Activated naive CD4-positive, alpha-beta T cell treated with anti-CD3 and anti-CD28 coated beads for 36 hours (primary cell): Measurements from ENCODE around the gene ATP5F1E. TPM values are rescaled to one million over a fixed set of nuclear protein-coding genes. Genes with fewer than 3 reads are reported as not detected.

Experiments used
- CTCF ChIA-PET: fragments of 350-600 bp; sonication (Branson Sonifier 250); formaldehyde crosslinking; loops from one replicate; lab custom pipeline; 2021; ENCODE audit warnings: antibody characterized with exemption; lab: Charles Lee
- DNase-seq: peaks from one replicate; pipeline ENCODE4 v3.0.0-alpha.2; 2020
- H3K27ac Mint-ChIP-seq: one replicate; pipeline ENCODE4 v1.8.0; 2021; ENCODE audit warnings: mild to moderate bottlenecking, mixed read lengths
- H3K27me3 Mint-ChIP-seq: one replicate; pipeline ENCODE4 v1.8.0; 2021; ENCODE audit warnings: low read depth, mixed read lengths
- H3K36me3 Mint-ChIP-seq: one replicate; pipeline ENCODE4 v1.8.0; 2021; ENCODE audit warnings: low read depth, mixed read lengths
- H3K4me1 Mint-ChIP-seq: one replicate; pipeline ENCODE4 v1.8.0; 2021; ENCODE audit warnings: low read depth, mixed read lengths
- H3K4me3 Mint-ChIP-seq: one replicate; pipeline ENCODE4 v1.8.0; 2021; ENCODE audit warnings: mild to moderate bottlenecking, moderate library complexity, mixed read lengths
- H3K9me3 Mint-ChIP-seq: one replicate; pipeline ENCODE4 v1.8.0; 2021; ENCODE audit warnings: mixed read lengths
- intact Hi-C: fragments of 100-400 bp; cut with micrococcal nuclease; formaldehyde crosslinking; loops from one replicate; pipeline ENCODE4 v1.15.1; 2023
- total RNA-seq, 2 experiments: library from RNA; stranded (reverse); gene quantifications; one replicate each; pipeline ENCODE4 v1.2.3, GENCODE V29; 2021

Gene ATP5F1E
- 10 to 100 TPM; 74.5 to 86.3 TPM for total RNA-seq

DNA sequence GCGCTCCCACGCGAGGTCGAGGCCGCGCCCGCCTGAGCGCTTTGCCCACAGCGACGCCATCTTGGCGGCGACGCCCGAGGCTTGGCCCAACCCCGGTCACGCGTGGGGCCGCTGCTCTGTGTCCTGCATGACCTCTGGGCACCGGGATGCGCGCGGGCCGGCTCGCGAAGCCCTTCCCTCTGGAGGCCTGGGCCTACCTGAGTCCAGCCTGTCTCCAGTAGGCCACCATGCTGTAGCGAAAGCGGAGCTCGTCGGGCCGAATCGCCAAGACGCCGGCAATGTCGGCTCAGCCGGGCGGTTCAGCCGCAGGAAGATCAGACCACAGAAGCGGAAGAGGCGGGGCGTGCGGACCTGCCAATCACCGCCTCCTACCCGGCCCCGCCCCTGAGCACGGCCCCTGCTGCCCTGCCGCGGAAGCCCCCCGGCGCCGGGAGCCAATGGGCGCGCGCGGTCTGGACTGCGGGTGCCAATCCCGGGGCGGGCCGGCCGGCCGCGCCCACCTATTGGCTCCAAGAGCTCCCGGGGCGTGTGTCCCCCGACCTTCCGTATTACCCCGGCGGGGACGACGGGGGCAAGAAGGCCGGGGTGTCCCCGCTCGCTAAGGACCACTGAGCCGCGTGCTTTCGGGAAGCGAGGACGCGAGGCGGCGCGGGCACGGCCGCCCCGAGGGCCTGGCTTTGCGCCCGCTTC, at the start of gene ATP5F1E:
Gene ATP5F1E, minus strand, starts transcription at position 313 of the 690 bp plus-strand sequence. Its CDS starts 84 bp downstream, at position 229.
- Mint-ChIP-seq H3K4me1 (peaks cover 75% of the 10 kb centered on the region), H3K27ac (peak within 1 kb of the TSS; percentile 93), H3K36me3 (peaks cover 54% of the 10 kb centered on the region), H3K27me3 (no peaks in the 10 kb centered on the region), H3K4me3 (peak within 1 kb of the TSS; percentile 94), H3K9me3 (no peaks in the 10 kb centered on the region)
- CTCF ChIA-PET: interaction anchor here (0.6 to 1.9 kb wide), 8 partner anchors 11 to 1410 kb away, joined by 3 to 10 read pairs (median 4); partner anchors contain the start of gene PRELID3B
- peak; percentile 95 for DNase-seq
- intact Hi-C loops: loop anchor here (1.0 to 10.0 kb wide), 9 partner anchors 10 to 727 kb away; partner anchors contain the start of genes CTSZ, NELFCD, PRELID3B and RAB22A

DNA sequence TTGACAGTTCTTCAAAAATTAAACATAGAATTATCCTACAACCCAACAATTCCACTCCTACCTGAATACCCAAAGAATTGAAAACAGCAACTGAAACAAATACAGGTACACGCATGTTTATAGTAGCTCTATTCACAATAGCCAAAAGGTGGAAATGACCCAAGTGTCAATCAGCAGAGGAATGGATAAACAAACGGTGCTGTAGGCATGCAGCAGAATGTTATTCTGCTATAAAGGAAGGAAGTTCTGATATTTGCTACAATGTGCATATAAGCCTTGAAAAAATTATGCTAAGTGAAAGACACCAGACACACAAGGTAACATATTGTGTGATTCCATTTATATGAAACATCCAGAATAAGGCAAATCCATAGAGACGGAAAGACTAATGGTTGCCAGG, 48.9 kb upstream of the ATP5F1E start:
- Mint-ChIP-seq H3K27ac (no peak overlapping the region), H3K4me3 (no peak overlapping the region), H3K9me3 (no peaks in the 10 kb centered on the region), H3K27me3 (peaks cover 6% of the 10 kb centered on the region), H3K4me1 (peaks cover 18% of the 10 kb centered on the region), H3K36me3 (no peaks in the 10 kb centered on the region)
- DNase-seq: no peak
- CTCF ChIA-PET: no interaction called here
- intact Hi-C loops: no loop called here

DNA sequence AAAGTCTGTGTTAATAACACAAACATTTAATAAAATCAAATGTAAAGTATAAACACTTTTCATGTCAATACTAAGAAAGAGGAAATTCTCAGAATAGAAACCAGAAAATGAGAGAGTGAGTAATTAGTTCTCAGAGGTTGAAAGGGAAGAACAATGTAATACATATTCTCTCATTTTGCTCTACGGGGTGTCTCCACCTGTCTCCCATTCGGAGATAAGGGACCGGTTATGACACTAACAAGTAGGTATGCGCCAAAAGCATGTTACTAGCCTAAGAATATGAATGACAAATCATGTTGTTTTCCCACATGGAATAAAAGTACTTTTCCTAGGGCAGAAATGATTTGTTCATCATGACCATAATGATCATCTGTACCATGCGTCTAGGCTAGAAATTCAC, 46.1 kb upstream of the ATP5F1E start:
- Mint-ChIP-seq H3K27me3 (peaks cover 10% of the 10 kb centered on the region), H3K9me3 (no peaks in the 10 kb centered on the region), H3K4me1 (peaks cover 43% of the 10 kb centered on the region), H3K4me3 (no peak overlapping the region), H3K27ac (no peak overlapping the region), H3K36me3 (no peaks in the 10 kb centered on the region)
- peak; percentile 12 for DNase-seq
- CTCF ChIA-PET: no interaction called here
- intact Hi-C loops: loop anchor here (5.0 kb wide), 1 partner anchor 36 kb away; the partner anchor contains the start of gene PRELID3B

DNA sequence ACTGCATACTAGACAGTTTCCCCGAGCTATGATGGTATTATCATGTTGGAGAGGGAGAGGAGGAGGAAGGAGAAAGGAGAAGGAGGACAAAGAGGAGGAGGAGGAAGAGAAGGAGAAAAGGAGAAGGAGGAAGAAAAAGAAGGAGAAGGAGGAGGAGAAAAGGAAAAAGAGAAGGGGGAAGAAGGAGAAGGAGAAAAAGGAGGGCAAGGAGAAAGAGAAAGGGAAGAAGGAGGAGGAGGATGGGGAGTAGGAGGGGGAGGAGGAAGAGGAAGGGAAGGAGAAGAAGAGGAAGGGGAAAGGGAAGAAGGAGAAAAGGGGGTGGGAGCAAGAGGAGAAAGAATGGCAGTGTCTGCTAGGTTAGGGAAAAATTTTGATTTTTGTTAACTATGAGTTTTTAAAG, 45.6 kb upstream of the ATP5F1E start:
- Mint-ChIP-seq H3K36me3 (no peaks in the 10 kb centered on the region), H3K4me1 (peaks cover 44% of the 10 kb centered on the region), H3K4me3 (no peak overlapping the region), H3K27me3 (peaks cover 13% of the 10 kb centered on the region), H3K9me3 (no peaks in the 10 kb centered on the region), H3K27ac (no peak overlapping the region)
- no peak for DNase-seq
- intact Hi-C loops: loop anchor here (5.0 kb wide), 1 partner anchor 35 kb away; the partner anchor contains the start of gene PRELID3B
- CTCF ChIA-PET: no interaction called here

DNA sequence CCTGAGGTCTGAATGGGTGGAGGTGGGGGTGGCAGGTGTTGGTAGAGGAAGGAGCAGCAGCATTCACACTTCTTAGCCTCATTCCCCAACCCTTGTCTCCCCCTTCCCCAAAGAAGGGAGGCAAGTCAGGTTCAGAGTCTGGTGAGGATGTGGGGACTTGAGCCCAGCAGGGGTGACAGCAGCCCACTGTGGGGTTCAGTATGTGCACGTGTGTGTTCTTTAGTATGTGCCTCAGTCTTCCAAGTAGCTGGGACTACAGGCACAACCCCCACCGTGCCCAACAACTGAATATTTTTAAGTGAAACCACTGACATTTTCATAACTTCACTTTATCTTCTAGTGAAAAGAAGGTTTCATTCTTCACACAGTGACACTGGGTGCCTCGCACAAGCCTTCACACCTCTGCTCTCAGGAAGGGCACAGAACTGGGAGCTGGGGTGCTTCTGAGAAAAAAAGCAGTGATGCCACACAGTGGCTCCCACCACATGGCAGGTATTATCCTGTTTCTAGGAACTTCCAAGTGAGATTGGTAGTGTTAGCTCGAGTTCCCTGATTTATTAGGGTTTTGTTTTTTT, 43.9 kb upstream of the ATP5F1E start:
- H3K27me3 Mint-ChIP-seq: peaks cover 9% of the 10 kb centered on the region
- peaks cover 49% of the 10 kb centered on the region for H3K4me1 Mint-ChIP-seq
- intact Hi-C loops: loop anchor here (2.0 to 5.0 kb wide), 2 partner anchors 34 to 183 kb away; partner anchors contain the start of gene PRELID3B

DNA sequence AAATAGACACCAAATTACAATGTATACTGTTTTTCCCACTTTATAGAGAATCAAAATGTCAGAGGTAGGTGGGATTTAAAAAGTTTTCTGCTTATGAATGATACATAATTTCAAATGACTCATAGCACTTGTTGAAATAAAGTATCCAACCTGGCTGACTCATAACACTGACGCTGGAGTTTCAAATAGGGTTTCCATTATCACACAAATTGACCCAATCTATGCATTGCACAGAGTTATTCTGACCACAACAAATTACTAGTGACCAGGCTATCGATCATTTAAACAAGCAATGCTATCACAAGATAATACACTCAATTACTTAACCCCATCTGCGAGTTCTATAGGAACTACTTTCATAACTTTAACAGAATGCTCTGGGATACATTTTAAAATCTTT, 42.3 kb upstream of the ATP5F1E start:
- Mint-ChIP-seq H3K9me3 (no peaks in the 10 kb centered on the region), H3K27me3 (peaks cover 9% of the 10 kb centered on the region), H3K4me3 (no peak overlapping the region), H3K36me3 (no peaks in the 10 kb centered on the region), H3K4me1 (peaks cover 49% of the 10 kb centered on the region), H3K27ac (no peak overlapping the region)
- CTCF ChIA-PET: interaction anchor here (1.0 kb wide), 1 partner anchor 147 kb away, joined by 3 read pairs; no protein-coding TSS in a partner anchor
- intact Hi-C loops: loop anchor here (2.0 kb wide), 1 partner anchor 182 kb away; no protein-coding TSS in a partner anchor
- peak; percentile 17 for DNase-seq

More for the DNA sequence above, 43.9 kb upstream of the ATP5F1E start:
- no peak overlapping the region for H3K4me3 Mint-ChIP-seq
- CTCF ChIA-PET: interaction anchor here (0.6 to 1.3 kb wide), 7 partner anchors 8 to 132 kb away, joined by 3 to 5 read pairs (median 3); no protein-coding TSS in a partner anchor
- no peak overlapping the region for H3K27ac Mint-ChIP-seq
- no peaks in the 10 kb centered on the region for H3K36me3 Mint-ChIP-seq
- no peaks in the 10 kb centered on the region for H3K9me3 Mint-ChIP-seq
- DNase-seq: peak; percentile 41

DNA sequence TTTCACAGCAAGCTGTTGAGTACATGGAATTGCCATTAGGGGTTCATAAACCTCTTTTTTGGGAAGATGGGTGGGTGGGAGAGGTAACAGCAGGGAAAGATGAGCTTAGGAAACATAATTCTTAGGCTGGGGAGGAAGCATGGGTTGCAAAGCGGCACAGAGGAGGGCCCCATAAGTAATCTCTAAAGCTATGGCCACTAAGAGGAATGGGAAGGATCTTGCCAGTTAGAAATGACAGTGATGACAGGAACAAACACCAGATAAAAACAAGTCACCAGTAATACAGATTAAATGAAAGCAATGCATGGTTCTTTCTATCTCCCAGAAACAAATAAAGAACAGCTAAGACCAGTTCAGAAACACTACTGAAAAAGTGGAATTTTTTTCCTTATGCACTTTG, 41.4 kb upstream of the ATP5F1E start:
- no peaks in the 10 kb centered on the region for H3K9me3 Mint-ChIP-seq
- H3K27ac Mint-ChIP-seq: no peak overlapping the region
- peaks cover 48% of the 10 kb centered on the region for H3K4me1 Mint-ChIP-seq
- no peak for DNase-seq
- CTCF ChIA-PET: interaction anchor here (0.9 kb wide), 1 partner anchor 48 kb away, joined by 3 read pairs; no protein-coding TSS in a partner anchor
- H3K36me3 Mint-ChIP-seq: no peaks in the 10 kb centered on the region
- intact Hi-C loops: no loop called here
- H3K4me3 Mint-ChIP-seq: no peak overlapping the region
- H3K27me3 Mint-ChIP-seq: peaks cover 9% of the 10 kb centered on the region

DNA sequence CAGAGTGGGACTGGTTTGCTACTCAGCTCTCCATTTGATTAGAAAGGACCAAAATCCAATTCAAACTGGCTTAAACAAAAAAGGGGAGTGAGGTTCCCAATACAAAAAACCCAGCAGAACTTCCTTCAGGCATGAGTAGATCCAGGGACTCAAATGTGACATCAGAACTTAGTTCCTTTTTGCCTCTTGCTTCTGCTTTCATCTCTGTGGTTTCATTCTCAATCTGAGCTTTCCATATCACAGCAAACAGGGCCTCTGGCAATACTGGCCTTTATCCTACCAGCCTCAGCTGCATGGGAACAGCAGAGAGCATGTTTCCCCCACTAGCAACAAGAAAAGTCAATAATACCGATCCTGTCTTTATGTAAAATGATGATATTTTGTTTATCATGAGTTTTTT, 39.1 kb upstream of the ATP5F1E start:
- peaks cover 33% of the 10 kb centered on the region for H3K4me1 Mint-ChIP-seq
- intact Hi-C loops: no loop called here
- no peaks in the 10 kb centered on the region for H3K9me3 Mint-ChIP-seq
- H3K27me3 Mint-ChIP-seq: peaks cover 10% of the 10 kb centered on the region
- no peak for DNase-seq
- no peaks in the 10 kb centered on the region for H3K36me3 Mint-ChIP-seq
- CTCF ChIA-PET: interaction anchor here (0.5 to 2.1 kb wide), 2 partner anchors 11 to 423 kb away, joined by 3 to 4 read pairs; no protein-coding TSS in a partner anchor
- H3K4me3 Mint-ChIP-seq: no peak overlapping the region
- no peak overlapping the region for H3K27ac Mint-ChIP-seq

DNA sequence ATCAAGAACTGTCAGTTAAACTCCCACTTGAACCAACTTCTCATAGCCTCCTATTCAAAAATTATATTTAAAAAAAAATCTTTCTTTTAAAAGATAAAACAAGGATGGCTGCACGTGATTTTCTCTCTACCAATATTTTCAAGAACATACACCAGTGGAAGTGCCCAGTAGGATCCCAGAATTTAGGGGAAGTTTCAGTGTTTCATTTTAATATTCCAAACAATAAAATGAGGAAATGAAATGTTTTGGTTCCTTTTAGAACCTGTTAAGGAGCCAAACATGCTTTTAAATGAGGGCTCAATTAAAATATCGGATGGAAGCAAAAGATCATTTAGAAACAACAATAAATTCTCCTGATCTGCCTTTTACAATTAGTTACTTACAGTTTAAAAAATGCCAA, 36.9 kb upstream of the ATP5F1E start:
- CTCF ChIA-PET: interaction anchor here (1.1 kb wide), 1 partner anchor 335 kb away, joined by 4 read pairs; no protein-coding TSS in a partner anchor
- no peak for DNase-seq
- intact Hi-C loops: no loop called here
- Mint-ChIP-seq H3K4me1 (peaks cover 12% of the 10 kb centered on the region), H3K27me3 (peaks cover 5% of the 10 kb centered on the region), H3K27ac (no peak overlapping the region), H3K36me3 (no peaks in the 10 kb centered on the region), H3K4me3 (no peak overlapping the region), H3K9me3 (no peaks in the 10 kb centered on the region)

DNA sequence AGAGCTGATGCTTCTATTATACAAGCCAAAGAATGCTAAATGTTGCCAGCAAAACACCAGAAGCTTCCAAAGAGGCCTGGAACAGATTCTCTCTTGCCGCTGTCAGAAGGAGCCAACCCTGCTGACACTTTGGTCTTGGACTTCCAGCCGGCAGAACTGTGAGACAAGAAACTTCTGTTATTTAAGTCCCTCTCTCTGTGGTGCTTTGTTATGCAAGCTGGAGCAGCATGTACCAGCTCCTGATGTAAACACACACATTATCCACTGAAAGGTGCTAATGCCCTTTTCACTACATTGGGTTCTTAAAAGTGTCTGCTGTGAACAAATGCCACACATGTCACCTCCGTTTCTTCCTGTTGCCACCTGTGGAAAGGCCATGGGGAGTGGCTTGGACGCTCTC, 36.4 kb upstream of the ATP5F1E start:
- H3K36me3 Mint-ChIP-seq: no peaks in the 10 kb centered on the region
- H3K27me3 Mint-ChIP-seq: peaks cover 7% of the 10 kb centered on the region
- H3K27ac Mint-ChIP-seq: no peak overlapping the region
- H3K9me3 Mint-ChIP-seq: no peaks in the 10 kb centered on the region
- intact Hi-C loops: no loop called here
- peaks cover 7% of the 10 kb centered on the region for H3K4me1 Mint-ChIP-seq
- CTCF ChIA-PET: no interaction called here
- no peak for DNase-seq
- no peak overlapping the region for H3K4me3 Mint-ChIP-seq

DNA sequence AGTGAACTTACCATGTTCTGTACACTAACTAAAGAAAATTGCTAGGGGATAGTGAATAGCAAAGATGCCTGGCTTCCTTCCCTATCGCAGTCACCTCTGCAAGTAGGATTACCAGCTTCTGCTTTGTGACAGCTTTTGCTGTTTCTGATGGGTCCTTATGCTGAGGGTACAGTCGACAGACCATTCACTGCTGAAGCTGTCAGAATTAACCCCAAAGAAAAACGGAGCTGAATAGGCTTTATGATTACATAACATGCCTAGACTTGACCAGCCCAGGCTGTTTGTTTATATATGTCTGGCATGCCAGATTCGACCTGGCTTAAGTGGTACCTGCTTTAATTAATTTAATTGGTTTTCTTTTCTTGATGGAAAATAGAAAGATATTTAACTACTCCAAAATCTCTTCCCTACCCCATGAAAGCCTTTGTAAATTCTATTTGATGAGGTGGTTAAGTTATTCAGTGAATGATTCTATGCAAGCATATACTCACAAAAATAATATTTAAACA, 32.1 kb upstream of the ATP5F1E start:
- CTCF ChIA-PET: interaction anchor here (0.6 to 2.1 kb wide), 3 partner anchors 9 to 143 kb away, joined by 3 to 5 read pairs (median 5); no protein-coding TSS in a partner anchor
- Mint-ChIP-seq H3K36me3 (no peaks in the 10 kb centered on the region), H3K4me3 (no peak overlapping the region), H3K27me3 (peaks cover 4% of the 10 kb centered on the region), H3K4me1 (no peaks in the 10 kb centered on the region), H3K27ac (no peak overlapping the region), H3K9me3 (no peaks in the 10 kb centered on the region)
- no peak for DNase-seq
- intact Hi-C loops: no loop called here
